ENCODE results near the gene DIO3. TPM values are rescaled to one million over a fixed set of nuclear protein-coding genes. Genes with fewer than 3 reads are reported as not detected.

The DIO3 gene
- total RNA-seq, 1 experiment from 2014 or later = 4.4 TPM

DNA sequence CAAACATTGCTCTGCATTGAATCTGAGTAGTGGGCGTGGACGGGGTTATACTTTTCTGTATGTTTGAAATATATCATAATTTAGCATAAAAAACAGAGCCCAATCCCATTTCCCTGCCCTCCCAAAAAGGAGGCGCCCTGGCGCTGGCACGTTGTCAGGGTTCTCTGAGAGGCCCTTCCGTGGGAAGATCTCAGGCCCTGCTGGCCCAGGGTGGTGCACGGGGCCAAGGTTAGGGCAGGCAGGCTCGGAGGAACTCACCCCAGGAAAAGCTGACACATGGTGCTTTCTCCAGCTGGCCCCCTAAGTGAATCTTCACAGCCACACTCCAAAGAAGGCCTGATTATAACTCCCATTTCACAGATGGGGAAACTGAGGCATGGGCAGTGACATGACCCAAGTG lies 17.2 kb downstream of the DIO3 start:
- ChIA-PET CTCF (no interaction called here), POLR2A (no interaction called here)
- intact Hi-C loops (cut with micrococcal nuclease; ENCODE audit: unreplicated experiment) = no loop called here
- ATAC-seq (no peak), DNase-seq (ENCODE audit: low read depth, low spot score) (no peak)
- H3K27me3 ChIP-seq (ENCODE audit: control insufficient read depth, insufficient read depth, low read length) = no peaks in the 10 kb centered on the region
- no peak overlapping the region for H3K4me3 ChIP-seq (ENCODE audit: low read depth in 2 of 2, low read length in 2 of 2)
- in situ Hi-C loops (cut with HindIII; ENCODE audit: low pct_unique_long_range_greater_than_20kb, low sequenced_read_pairs) = no loop called here
- no peaks in the 10 kb centered on the region for H3K36me3 ChIP-seq (ENCODE audit: control insufficient read depth, insufficient read depth, low read length)
- no peak for TF ChIP-seq CTCF (IDR thresholded peaks at IDR 0.05)
- TF ChIP-seq POLR2AphosphoS5 (IDR thresholded peaks at IDR 0.05; ENCODE audit: low read depth, low read length) = no peak
- TF ChIP-seq SIN3A (IDR thresholded peaks at IDR 0.05; ENCODE audit: borderline replicate concordance, insufficient read depth, low read depth, low read length) = no peak
- no peak for TF ChIP-seq TCF7L2 (IDR thresholded peaks at IDR 0.05; ENCODE audit: low read depth, low read length)
- TF ChIP-seq REST (IDR thresholded peaks at IDR 0.05; ENCODE audit: insufficient read depth in 1 of 2, low read depth in 2 of 2, low read length in 1 of 2) = no peak
- no TSS peak for BruUV-seq (replicated peaks)
- H3K4me1 ChIP-seq (ENCODE audit: control insufficient read depth, insufficient read depth, low read length) = no peaks in the 10 kb centered on the region
- no peaks in the 10 kb centered on the region for H3K9me3 ChIP-seq (ENCODE audit: control insufficient read depth, insufficient read depth, low read depth, low read length)
- no peak overlapping the region for H3K27ac ChIP-seq (ENCODE audit: low read length)

GRCh38 chr14:101579372-101580080 lies 18.2 kb downstream of the DIO3 start:
- ChIA-PET POLR2A (no interaction called here), CTCF (no interaction called here)
- Histone ChIP-seq H3K4me3 (ENCODE audit: low read depth in 2 of 2, low read length in 2 of 2) (no peak overlapping the region), H3K27me3 (ENCODE audit: control insufficient read depth, insufficient read depth, low read length) (no peaks in the 10 kb centered on the region), H3K27ac (ENCODE audit: low read length) (no peak overlapping the region), H3K4me1 (ENCODE audit: control insufficient read depth, insufficient read depth, low read length) (no peaks in the 10 kb centered on the region), H3K36me3 (ENCODE audit: control insufficient read depth, insufficient read depth, low read length) (no peaks in the 10 kb centered on the region), H3K9me3 (ENCODE audit: control insufficient read depth, insufficient read depth, low read depth, low read length) (no peaks in the 10 kb centered on the region)
- TF ChIP-seq POLR2AphosphoS5 (IDR thresholded peaks at IDR 0.05; ENCODE audit: low read depth, low read length) (no peak), SIN3A (IDR thresholded peaks at IDR 0.05; ENCODE audit: borderline replicate concordance, insufficient read depth, low read depth, low read length) (no peak), TCF7L2 (IDR thresholded peaks at IDR 0.05; ENCODE audit: low read depth, low read length) (no peak), CTCF (IDR thresholded peaks at IDR 0.05) (no peak), REST (IDR thresholded peaks at IDR 0.05; ENCODE audit: insufficient read depth in 1 of 2, low read depth in 2 of 2, low read length in 1 of 2) (no peak)
- BruUV-seq (replicated peaks) = no TSS peak
- in situ Hi-C loops (cut with HindIII; ENCODE audit: low pct_unique_long_range_greater_than_20kb, low sequenced_read_pairs) = no loop called here
- no peak for DNase-seq (ENCODE audit: low read depth, low spot score)
- ATAC-seq = no peak
- intact Hi-C loops (cut with micrococcal nuclease; ENCODE audit: unreplicated experiment) = no loop called here
